HG03520 (cell line): Measurements from ENCODE around the gene TMEM273.

Source experiments
- ATAC-seq: cut with Tn5 transposase; IDR thresholded peaks from one replicate; pipeline ENCODE4 v1.9.1; 2021; ENCODE audit warnings: mild to moderate bottlenecking, moderate library complexity; ENCODE audit not compliant: unreplicated experiment

TMEM273 gene

GRCh38 chr10:49120911-49121310 is 67.3 kb downstream of the TMEM273 start:
- no peak for ATAC-seq

GRCh38 chr10:49119746-49120145 is 68.4 kb downstream of the TMEM273 start:
- no peak for ATAC-seq

GRCh38 chr10:49118430-49119074 is 69.6 kb downstream of the TMEM273 start:
- ATAC-seq = no peak

GRCh38 chr10:49117376-49118070 is 70.7 kb downstream of the TMEM273 start:
- ATAC-seq = no peak

- ATAC-seq = no peak
Measured at GRCh38 chr10:49116509-49117375, 71.4 kb downstream of the TMEM273 start.

GRCh38 chr10:49115796-49116508 is 72.2 kb downstream of the TMEM273 start:
- ATAC-seq = no peak

- ATAC-seq = no peak
Measured at GRCh38 chr10:49115015-49115795, 73.0 kb downstream of the TMEM273 start, which contains the start of gene VSTM4. TSS of gene VSTM4 (minus strand) at chr10:49115522. CDS start at chr10:49115485, 37 bp downstream.

- no peak for ATAC-seq
Measured at GRCh38 chr10:49114718-49115014, 73.5 kb downstream of the TMEM273 start.

- no peak for ATAC-seq
Measured at GRCh38 chr10:49113741-49114141, 74.5 kb downstream of the TMEM273 start.

GRCh38 chr10:49112851-49113250 is 75.3 kb downstream of the TMEM273 start:
- ATAC-seq = no peak

GRCh38 chr10:49112098-49112497 is 76.1 kb downstream of the TMEM273 start:
- ATAC-seq = no peak

GRCh38 chr10:49111320-49111698 is 76.9 kb downstream of the TMEM273 start:
- no peak for ATAC-seq

- no peak for ATAC-seq
Measured at GRCh38 chr10:49110684-49111319, 77.4 kb downstream of the TMEM273 start.

GRCh38 chr10:49109669-49110340 is 78.4 kb downstream of the TMEM273 start:
- no peak for ATAC-seq

GRCh38 chr10:49108656-49109055 is 79.5 kb downstream of the TMEM273 start:
- ATAC-seq = no peak

GRCh38 chr10:49107887-49108267 is 80.3 kb downstream of the TMEM273 start:
- no peak for ATAC-seq

- ATAC-seq = no peak
Measured at GRCh38 chr10:49107111-49107886, 80.9 kb downstream of the TMEM273 start.

- ATAC-seq = no peak
Measured at GRCh38 chr10:49106451-49106850, 81.7 kb downstream of the TMEM273 start.

- no peak for ATAC-seq
Measured at GRCh38 chr10:49105076-49105475, 83.1 kb downstream of the TMEM273 start.
